Measurements from ENCODE around the gene AKAP6. TPM values are rescaled to one million over a fixed set of nuclear protein-coding genes. Genes with fewer than 3 reads are reported as not detected.

AKAP6 gene
- total RNA-seq, 3 donors from 2014 or later = 1.1 to 9.1 (median 4.6) TPM

DNA sequence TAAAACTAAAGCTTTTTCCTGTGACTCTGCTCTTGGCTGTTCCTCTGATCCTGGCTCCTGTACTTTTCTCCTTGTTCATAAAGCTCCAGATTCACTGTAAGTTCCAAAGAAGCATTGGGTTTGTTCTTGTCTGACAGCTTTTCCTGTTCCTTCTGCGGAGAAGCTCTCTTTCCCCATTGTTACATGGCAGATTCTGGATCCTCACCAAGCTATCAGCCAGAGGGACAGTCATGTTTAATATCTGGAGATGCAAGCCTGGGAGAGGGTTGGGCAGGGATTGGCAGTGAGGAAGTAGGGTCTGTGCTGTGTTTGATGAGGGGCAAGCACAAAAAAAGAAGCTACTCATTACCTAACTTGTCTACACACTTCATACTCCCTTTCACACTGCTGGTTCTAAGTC is 107.9 kb downstream of the AKAP6 start:
- H3K36me3 ChIP-seq = no peaks in the 10 kb centered on the region
- TF ChIP-seq, protein P1, sequence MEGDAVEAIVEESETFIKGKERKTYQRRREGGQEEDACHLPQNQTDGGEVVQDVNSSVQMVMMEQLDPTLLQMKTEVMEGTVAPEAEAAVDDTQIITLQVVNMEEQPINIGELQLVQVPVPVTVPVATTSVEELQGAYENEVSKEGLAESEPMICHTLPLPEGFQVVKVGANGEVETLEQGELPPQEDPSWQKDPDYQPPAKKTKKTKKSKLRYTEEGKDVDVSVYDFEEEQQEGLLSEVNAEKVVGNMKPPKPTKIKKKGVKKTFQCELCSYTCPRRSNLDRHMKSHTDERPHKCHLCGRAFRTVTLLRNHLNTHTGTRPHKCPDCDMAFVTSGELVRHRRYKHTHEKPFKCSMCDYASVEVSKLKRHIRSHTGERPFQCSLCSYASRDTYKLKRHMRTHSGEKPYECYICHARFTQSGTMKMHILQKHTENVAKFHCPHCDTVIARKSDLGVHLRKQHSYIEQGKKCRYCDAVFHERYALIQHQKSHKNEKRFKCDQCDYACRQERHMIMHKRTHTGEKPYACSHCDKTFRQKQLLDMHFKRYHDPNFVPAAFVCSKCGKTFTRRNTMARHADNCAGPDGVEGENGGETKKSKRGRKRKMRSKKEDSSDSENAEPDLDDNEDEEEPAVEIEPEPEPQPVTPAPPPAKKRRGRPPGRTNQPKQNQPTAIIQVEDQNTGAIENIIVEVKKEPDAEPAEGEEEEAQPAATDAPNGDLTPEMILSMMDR (IDR thresholded peaks at IDR 0.05) = no peak
- TF ChIP-seq POLR2A (IDR thresholded peaks at IDR 0.05) (no peak), POLR2AphosphoS5 (IDR thresholded peaks at IDR 0.05) (no peak)
- intact Hi-C loops (cut with DNase I; ENCODE audit: low total_unique reads) = no loop called here
- DNase-seq (ENCODE audit: low spot score in 2 of 2) = no peak
- H3K4me1 ChIP-seq = no peaks in the 10 kb centered on the region
- H3K27me3 ChIP-seq = no peaks in the 10 kb centered on the region
- H3K4me3 ChIP-seq = no peak overlapping the region
- H3K9me3 ChIP-seq = no peaks in the 10 kb centered on the region
- no peak overlapping the region for H3K27ac ChIP-seq

DNA sequence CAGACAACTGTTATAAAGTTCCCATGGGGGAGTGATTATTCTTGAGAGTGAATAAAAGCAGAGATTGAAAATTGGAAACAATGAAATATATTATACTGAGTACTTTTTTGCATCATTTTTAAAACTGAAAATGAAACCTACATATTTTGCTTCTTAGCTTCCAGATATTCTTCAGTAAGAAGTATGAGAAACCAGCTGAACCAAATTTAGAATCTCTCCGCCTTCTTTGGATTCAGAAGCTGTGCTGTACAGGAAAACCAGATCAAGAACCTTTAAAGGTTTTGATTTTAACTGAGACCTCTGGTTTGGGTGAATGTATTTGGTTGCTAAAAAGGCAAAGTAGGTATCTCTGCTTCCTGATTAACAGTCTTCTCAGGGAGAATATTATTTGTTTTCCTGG is 109.4 kb downstream of the AKAP6 start:
- Histone ChIP-seq H3K27ac (peak overlapping the region; percentile 26 to 69), H3K4me3 (peak overlapping the region in 1 of 3 donors; percentile 7), H3K27me3 (no peaks in the 10 kb centered on the region), H3K9me3 (no peaks in the 10 kb centered on the region), H3K36me3 (no peaks in the 10 kb centered on the region), H3K4me1 (no peaks in the 10 kb centered on the region)
- no peak for DNase-seq (ENCODE audit: low spot score in 2 of 2)
- intact Hi-C loops (cut with DNase I; ENCODE audit: low total_unique reads) = no loop called here
- TF ChIP-seq, protein P1 (IDR thresholded peaks at IDR 0.05) = no peak
- TF ChIP-seq POLR2A (IDR thresholded peaks at IDR 0.05) (no peak), POLR2AphosphoS5 (IDR thresholded peaks at IDR 0.05) (no peak)

DNA sequence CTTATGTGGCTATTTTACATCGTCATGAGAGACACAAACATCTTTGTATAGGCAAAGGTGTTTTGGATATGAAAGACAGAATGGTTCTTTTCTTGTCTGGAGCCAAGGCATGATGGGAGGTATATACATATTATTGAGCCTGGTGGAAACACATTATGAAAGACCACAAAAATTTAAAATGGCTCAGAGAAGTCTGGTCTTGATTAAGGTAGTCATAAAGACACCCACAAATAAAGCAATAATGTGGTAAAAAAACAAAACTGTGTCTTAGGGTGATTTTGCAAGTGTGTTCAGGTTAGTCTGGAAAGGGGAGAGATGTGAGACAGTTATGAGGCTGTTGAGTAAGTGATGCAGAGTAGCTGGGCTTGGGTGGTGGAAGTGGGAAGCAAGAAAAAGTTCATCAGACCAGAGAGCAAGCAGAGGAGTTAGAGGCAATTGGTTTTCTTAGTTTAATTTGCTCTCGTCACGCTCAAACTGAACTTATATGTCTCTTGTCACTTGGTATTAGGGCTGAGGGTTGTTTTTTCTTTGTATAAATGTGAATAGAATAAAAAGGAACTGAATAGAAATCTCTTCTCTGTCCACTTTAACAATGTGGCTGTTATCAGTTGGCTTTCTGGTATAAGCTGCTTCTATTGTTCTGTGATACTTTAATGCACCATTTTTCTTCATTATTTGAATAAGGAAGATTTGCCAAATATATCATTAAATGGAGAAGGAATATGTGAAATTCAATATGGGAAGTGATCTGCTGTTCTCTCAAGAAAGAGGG is 115.0 kb downstream of the AKAP6 start:
- H3K4me3 ChIP-seq = no peak overlapping the region
- no peaks in the 10 kb centered on the region for H3K4me1 ChIP-seq
- intact Hi-C loops (cut with DNase I; ENCODE audit: low total_unique reads) = loop anchor here (2.0 kb wide), 1 partner anchor 51 kb away; no protein-coding TSS in a partner anchor
- H3K27ac ChIP-seq = no peak overlapping the region
- H3K9me3 ChIP-seq = no peaks in the 10 kb centered on the region
- no peaks in the 10 kb centered on the region for H3K27me3 ChIP-seq
- no peak for TF ChIP-seq POLR2A (IDR thresholded peaks at IDR 0.05)
- TF ChIP-seq POLR2AphosphoS5 (IDR thresholded peaks at IDR 0.05) = no peak
- TF ChIP-seq, protein P1 (IDR thresholded peaks at IDR 0.05) = no peak
- no peak for DNase-seq (ENCODE audit: low spot score in 2 of 2)
- H3K36me3 ChIP-seq = no peaks in the 10 kb centered on the region

DNA sequence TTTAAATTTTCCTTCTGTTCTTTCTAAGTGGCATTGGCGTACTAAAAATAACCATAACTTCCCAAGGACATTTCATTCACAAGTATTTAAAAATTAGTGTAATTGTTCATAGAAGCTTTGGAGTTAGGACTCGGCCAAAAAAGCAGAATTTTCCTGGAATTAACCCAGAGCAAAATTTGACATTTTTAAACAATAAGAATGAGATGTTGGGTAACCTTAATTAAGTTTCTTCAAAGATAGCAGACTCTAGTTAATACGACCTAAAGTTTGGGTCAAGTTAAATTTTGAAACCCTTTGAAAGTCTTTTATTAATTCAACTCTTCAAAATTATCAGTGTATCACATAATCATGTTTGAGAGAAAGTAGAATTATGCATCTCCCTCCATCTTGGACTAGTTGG is 118.3 kb downstream of the AKAP6 start:
- intact Hi-C loops (cut with DNase I; ENCODE audit: low total_unique reads) = no loop called here
- DNase-seq (ENCODE audit: low spot score in 2 of 2) = no peak
- TF ChIP-seq, protein P1 (IDR thresholded peaks at IDR 0.05) = no peak
- TF ChIP-seq POLR2AphosphoS5 (IDR thresholded peaks at IDR 0.05) (no peak), POLR2A (IDR thresholded peaks at IDR 0.05) (no peak)
- Histone ChIP-seq H3K4me3 (no peak overlapping the region), H3K9me3 (no peaks in the 10 kb centered on the region), H3K36me3 (no peaks in the 10 kb centered on the region), H3K4me1 (no peaks in the 10 kb centered on the region), H3K27ac (no peak overlapping the region), H3K27me3 (no peaks in the 10 kb centered on the region)

DNA sequence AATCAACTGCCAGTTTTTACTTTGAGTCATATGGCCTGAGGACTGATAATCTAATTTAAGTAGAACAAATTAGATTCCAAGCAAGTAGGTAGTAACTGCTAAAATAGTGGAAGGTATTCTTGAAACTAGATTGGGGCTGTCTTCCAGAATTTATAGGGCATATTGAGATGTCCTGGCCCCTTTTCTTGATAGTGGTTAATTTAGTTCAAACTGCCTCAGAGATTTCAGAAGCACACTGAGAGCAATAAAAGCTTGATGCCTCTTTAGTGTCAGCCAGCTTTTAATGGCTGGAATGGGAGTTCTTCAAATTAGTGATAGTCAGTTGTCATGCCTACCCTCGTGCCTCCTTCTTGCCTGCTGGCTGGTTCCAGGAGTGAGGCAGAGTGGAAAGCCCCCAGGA is 120.5 kb downstream of the AKAP6 start:
- Histone ChIP-seq H3K4me3 (no peak overlapping the region), H3K4me1 (no peaks in the 10 kb centered on the region), H3K36me3 (no peaks in the 10 kb centered on the region), H3K27me3 (no peaks in the 10 kb centered on the region), H3K9me3 (no peaks in the 10 kb centered on the region), H3K27ac (no peak overlapping the region)
- intact Hi-C loops (cut with DNase I; ENCODE audit: low total_unique reads) = no loop called here
- TF ChIP-seq POLR2A (IDR thresholded peaks at IDR 0.05) = no peak
- no peak for TF ChIP-seq POLR2AphosphoS5 (IDR thresholded peaks at IDR 0.05)
- TF ChIP-seq, protein P1 (IDR thresholded peaks at IDR 0.05) = no peak
- DNase-seq (ENCODE audit: low spot score in 2 of 2) = no peak
